GM12872 (cell line): ENCODE data around the gene MAST1.

Source experiments
- TF ChIP-seq, protein P1 (sequence below): IDR thresholded peaks from 3 replicates; pipeline ENCODE4 v1.5.1; 2011; ENCODE audit warnings: low read depth, mild to moderate bottlenecking, low read length, moderate library complexity; ENCODE audit not compliant: insufficient read depth

Gene MAST1

DNA sequence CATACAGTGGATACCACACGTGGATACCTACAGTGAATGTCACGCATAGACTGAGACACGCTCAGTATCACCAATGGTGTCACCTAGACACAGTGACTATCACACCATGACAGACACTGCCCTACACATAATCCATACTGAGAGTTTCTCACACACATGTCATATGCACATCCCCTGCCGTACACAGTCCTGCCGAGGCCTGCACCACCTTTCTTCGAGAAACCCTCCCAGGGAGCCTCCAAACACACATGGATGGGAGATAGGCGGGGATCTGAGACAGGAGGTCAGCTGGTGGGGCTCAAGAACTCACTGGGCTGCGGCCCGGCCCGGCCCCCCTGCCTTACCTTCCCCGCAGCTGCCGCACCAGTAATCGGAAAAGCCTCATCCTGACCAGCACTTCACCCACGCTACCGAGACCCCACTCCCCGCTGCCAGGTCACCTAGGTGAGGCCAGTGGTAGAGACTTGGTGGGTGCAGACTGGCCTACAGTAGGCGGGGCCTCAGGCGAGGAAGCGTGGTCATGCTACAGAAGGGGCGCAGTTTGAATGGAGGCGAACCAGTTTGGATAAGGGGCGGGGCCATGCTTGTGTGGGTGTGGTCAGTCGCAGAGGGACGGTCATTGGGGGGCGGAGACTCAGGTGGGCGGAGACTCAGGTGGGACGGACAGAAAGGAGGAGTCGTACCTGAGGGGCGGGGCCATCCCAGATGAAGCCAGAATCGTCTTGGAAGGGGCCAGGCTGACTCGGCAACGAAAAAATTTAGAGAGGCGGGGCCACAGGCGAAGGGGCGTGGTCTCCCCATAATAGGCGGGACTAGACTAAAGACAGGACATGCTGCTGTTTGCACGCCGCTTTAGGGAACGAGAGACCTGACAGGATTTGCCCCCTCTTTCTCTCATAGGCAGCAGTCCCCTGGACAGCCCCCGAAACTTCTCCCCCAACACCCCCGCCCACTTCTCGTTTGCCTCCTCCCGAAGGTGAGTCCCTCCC is 2.1 kb downstream of the MAST1 start:
- TF ChIP-seq, protein P1, sequence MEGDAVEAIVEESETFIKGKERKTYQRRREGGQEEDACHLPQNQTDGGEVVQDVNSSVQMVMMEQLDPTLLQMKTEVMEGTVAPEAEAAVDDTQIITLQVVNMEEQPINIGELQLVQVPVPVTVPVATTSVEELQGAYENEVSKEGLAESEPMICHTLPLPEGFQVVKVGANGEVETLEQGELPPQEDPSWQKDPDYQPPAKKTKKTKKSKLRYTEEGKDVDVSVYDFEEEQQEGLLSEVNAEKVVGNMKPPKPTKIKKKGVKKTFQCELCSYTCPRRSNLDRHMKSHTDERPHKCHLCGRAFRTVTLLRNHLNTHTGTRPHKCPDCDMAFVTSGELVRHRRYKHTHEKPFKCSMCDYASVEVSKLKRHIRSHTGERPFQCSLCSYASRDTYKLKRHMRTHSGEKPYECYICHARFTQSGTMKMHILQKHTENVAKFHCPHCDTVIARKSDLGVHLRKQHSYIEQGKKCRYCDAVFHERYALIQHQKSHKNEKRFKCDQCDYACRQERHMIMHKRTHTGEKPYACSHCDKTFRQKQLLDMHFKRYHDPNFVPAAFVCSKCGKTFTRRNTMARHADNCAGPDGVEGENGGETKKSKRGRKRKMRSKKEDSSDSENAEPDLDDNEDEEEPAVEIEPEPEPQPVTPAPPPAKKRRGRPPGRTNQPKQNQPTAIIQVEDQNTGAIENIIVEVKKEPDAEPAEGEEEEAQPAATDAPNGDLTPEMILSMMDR, result no peak

DNA sequence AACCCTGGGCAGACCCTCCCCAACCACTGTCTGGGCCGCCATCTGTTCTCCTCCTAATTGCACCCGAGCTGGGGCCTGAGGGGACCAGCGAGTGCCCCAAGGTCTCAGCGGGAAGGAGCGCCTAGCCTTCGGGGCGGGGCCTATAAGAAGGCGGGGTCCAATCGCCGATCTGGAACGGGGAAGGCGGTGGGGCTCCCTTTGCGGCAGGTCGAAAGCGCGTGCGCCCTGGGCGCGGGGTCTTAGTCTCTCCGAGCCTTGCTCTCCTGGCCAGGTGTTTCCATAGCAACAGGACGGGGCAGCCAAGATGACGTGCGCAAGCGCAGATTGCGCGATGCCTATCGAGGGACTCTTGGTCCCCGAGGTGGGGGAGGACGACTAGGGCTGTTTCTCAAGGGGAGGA is 2.8 kb downstream of the MAST1 start:
- TF ChIP-seq, protein P1, result no peak

DNA sequence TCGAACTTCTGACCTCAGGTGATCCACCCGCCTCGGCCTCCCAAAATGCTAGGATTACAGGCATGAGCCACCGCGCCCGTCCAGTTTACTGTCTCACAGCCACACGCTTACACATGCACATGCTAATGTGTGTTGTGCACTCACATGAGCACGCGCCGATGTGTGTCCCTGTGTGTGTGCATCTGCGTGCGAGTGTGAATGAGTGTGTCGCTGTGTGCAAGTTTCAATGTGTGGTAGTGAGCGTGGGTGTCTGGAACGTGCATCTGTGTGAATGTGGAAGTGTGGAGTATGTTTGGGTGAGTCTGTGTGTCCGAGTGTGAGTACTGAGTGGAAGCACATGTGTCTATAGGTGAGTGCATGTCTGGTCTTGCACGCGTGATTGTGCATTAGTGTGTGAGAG is 4.2 kb downstream of the MAST1 start:
- TF ChIP-seq, protein P1, result no peak

DNA sequence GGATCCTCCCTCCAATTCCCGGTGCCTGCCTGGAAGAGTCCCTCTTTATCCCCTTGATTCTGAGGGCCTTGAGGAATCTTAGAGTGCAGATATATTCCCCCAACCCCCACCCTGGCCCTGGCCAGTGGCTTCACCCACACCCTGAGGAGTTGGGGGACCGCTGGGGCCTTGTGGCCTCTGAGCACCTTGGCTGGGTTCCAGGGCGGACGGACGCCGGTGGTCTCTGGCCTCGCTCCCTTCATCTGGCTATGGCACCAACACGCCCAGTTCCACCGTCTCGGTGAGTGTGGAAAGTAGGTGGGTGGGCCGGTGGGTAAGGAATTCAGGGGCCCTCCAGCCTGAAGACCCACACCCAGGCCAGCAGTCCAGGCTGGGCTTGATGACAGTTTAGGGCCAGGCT is 5.0 kb downstream of the MAST1 start:
- TF ChIP-seq, protein P1, result no peak

DNA sequence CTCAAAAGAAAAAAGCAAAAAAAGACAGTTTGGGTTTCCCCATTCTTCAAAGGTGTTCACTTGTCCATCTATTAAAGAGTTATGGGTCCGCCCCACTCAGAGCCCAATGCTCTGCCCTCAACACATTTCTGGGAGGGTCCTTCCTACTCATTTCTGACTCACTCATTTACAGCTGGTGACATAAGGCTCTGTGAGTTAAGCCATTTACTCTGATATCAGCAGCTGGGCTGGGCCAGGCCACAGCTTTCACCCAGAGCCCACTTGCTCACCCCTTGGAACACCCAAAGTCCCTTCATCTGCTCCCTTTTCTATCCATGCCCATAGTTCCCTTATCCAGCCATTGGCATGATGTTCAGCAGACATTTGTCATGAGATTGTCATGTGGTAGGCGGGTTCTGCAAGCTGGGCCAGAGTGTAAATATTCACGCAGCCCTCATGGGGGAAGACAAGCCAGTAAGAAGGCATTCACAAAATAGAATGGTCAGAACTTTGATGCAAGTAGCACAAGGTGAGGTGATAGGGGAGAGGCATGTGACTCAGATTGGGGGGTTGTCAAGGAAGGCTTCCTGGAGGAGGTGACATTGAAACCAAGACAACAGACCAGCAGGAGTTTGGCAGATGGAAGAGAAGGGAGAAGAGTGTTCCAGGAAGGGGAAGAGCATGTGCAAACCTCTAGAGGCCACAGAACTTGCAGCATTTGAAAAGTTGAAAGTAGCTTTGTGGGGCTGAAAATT is 5.9 kb downstream of the MAST1 start:
- TF ChIP-seq, protein P1, result no peak

DNA sequence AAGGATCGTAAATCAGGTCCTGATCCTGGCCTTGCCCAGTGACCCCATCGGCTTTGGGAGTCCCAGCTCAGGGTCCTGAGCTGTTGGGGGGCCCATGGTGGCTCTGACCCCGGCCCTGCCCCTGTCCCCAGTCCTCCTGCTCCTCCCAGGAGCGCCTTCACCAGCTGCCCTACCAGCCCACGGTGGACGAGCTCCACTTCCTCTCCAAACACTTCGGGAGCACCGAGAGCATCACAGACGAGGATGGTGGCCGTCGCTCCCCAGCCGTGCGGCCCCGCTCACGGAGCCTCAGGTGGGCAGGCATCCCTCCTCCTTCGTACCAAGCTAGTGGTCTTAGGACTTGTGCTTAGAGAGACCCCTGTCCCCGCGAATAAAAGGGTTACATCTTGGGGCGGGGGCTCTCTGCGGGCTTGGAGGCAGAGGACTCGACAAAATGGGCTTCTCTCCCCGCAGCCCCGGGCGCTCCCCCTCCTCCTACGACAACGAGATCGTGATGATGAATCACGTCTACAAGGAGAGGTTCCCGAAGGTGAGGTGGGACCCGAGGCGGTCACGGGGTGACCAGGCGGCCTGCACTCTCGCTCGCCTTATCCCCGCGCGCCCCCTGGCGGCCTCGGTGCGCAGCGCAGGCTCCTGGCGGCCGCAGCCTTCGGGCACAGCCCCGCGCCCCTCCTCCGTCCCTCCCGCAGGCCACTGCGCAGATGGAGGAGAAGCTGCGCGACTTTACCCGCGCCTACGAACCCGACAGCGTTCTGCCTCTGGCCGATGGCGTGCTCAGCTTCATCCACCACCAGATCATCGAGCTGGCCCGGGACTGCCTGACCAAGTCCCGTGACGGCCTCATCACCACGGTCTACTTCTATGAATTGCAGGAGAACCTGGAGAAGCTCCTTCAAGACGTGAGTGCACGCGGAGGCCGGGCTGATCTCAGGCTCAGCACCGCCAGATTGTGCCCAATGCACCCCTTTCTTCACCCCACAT is 9.1 kb downstream of the MAST1 start:
- TF ChIP-seq, protein P1, result peak; percentile 96
